Mesodermal cell (in vitro differentiated cells): Measurements from ENCODE around the gene SLX9.

Source experiments
- H3K27ac ChIP-seq: 2 replicates; pipeline ENCODE4 v1.7.0; 2013; ENCODE audit warnings: mild to moderate bottlenecking, low read depth, low read length, moderate library complexity; ENCODE audit not compliant: severe bottlenecking
- H3K36me3 ChIP-seq: 2 replicates; pipeline ENCODE4 v1.7.1; 2013; ENCODE audit warnings: mild to moderate bottlenecking, low read length, moderate library complexity; ENCODE audit not compliant: control insufficient read depth, insufficient read depth
- H3K4me1 ChIP-seq: one replicate; pipeline ENCODE4 v1.7.1; 2013; ENCODE audit warnings: mild to moderate bottlenecking, low read length; ENCODE audit not compliant: insufficient read depth, control insufficient read depth, poor library complexity, severe bottlenecking
- H3K4me3 ChIP-seq: 2 replicates; pipeline ENCODE4 v1.7.0; 2013; ENCODE audit warnings: low read length, control low read depth, mild to moderate bottlenecking; ENCODE audit not compliant: insufficient read depth, poor library complexity, severe bottlenecking; ENCODE audit errors: extremely low read depth
- H3K9me3 ChIP-seq: 2 replicates; pipeline ENCODE4 v1.7.1; 2013; ENCODE audit warnings: mild to moderate bottlenecking, low read length, moderate library complexity; ENCODE audit not compliant: control insufficient read depth
- WGBS, 2 experiments: methylation state at CpG; one replicate each; pipeline ENCODE4 v1.1.5; 2013; ENCODE audit warnings: missing lambda C conversion rate in 2 of 2; ENCODE audit not compliant: insufficient coverage in 2 of 2; 5-methylcytosine and 5-hydroxymethylcytosine counted together

Gene SLX9

DNA sequence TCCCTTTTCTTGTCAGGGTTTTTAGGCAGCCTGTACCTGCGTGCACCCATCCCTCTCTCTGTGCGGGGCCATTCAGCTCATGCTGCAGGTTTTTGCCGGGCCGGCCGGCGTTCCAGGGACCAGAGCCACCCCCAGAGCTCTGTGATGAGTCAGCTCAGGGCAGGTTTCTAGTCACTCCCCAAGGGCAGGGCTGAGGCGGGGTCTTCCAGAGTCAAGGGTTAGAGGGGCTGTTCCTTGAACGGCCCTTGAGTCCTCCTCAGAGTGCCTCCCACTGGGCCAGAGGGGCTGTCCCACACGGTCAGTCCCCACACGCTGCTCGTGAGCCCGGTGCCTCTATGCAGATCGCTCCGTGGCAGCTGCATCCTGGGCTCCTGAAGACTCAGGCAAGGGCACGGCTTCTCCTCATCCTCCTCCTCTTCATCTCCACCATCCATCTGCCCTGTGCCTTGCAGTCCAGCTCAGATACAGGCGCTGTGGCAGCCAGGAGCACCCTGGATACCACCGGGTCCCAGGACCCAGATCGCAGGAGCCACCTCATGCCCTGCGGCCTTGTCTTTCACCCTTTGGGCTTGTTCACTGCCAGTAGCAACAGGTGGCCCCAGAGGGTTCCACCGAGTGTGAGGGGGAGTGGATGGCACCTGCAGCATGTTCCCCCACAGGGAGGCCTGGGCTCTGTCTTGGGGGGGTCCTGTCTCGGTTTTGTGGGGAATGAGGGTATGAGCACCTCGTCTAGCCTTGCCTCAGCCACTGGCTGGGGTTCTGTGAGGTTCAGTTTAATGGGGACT lies 17.4 kb downstream of the SLX9 start:
- H3K36me3 ChIP-seq = peaks cover 63% of the 10 kb centered on the region
- no peak overlapping the region for H3K27ac ChIP-seq
- no peak overlapping the region for H3K4me3 ChIP-seq
- H3K9me3 ChIP-seq = no peaks in the 10 kb centered on the region
- peaks cover 25% of the 10 kb centered on the region for H3K4me1 ChIP-seq
- 88 to 91% methylated on average over 18 to 22 of the region's 22 CpGs for WGBS, 2 experiments

DNA sequence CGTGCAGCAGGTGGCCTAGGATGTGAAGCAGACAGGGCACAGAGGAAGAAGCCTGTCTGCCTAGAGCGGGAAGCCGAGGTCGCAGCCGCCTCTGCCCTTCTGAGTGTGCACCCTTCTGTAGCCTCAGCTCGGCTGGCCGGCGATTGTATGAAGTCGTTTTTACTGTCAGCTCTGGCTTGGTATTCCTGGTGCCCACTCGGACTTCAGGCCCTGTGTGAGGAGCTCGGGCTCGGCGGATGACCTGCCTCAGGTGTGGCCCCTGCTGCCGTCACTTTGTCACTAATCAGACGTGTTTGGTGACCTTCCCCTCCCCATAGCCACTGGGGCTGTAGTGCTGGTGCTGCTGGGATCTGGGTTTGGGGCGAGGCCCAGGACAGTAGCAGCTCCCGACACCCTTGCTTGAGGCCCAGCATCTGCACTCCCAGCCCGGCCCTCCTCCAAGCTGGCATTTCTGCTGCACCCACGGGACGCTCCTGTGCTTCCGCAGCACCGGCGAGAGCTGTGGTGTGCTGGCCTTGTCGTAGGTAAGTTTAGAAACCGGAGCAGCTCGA lies 18.1 kb downstream of the SLX9 start:
- no peaks in the 10 kb centered on the region for H3K9me3 ChIP-seq
- peak overlapping the region; percentile 95 for H3K27ac ChIP-seq
- no peak overlapping the region for H3K4me3 ChIP-seq
- H3K36me3 ChIP-seq = peaks cover 63% of the 10 kb centered on the region
- H3K4me1 ChIP-seq = peaks cover 31% of the 10 kb centered on the region
- 94 to 95% methylated on average over 24 of the region's 26 CpGs for WGBS, 2 experiments

DNA sequence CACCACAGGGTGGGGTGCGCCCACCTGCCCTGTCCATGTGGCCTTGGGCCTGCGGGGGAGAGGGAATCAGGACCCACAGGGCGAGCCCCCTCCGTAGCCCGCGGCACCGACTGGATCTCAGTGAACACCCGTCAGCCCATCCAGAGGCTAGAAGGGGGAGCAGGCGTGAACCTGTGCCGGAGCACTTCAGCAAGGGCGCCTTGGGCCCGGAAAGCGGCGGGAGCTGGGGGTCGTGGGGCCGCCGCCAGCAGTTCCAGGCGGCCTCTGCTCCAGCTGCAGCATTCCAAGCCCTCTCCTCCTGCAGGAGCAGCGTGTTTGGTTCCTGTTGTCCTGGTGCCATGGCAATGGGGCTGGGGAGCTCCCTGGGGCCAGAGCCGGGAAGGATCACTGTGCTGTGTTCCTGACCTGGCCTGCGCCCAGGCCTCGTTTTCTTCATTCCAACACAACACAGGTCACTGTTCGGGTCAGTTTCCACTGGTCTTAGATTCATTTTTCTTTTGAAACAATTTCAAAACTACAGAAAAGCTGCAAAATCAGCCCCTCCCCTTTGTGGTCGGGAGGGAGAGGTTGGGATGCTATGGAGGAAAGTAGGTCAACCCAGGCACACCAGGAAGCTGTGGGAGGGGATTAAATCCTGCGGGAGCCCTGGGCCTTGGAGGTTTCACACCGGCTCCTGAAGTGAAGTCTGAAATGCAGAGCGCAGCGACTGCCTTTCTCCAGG lies 18.8 kb downstream of the SLX9 start:
- peaks cover 31% of the 10 kb centered on the region for H3K4me1 ChIP-seq
- H3K36me3 ChIP-seq = peaks cover 70% of the 10 kb centered on the region
- no peak overlapping the region for H3K4me3 ChIP-seq
- H3K9me3 ChIP-seq = no peaks in the 10 kb centered on the region
- peak overlapping the region; percentile 95 for H3K27ac ChIP-seq
- 86 to 88% methylated on average over 23 to 26 of the region's 28 CpGs for WGBS, 2 experiments

DNA sequence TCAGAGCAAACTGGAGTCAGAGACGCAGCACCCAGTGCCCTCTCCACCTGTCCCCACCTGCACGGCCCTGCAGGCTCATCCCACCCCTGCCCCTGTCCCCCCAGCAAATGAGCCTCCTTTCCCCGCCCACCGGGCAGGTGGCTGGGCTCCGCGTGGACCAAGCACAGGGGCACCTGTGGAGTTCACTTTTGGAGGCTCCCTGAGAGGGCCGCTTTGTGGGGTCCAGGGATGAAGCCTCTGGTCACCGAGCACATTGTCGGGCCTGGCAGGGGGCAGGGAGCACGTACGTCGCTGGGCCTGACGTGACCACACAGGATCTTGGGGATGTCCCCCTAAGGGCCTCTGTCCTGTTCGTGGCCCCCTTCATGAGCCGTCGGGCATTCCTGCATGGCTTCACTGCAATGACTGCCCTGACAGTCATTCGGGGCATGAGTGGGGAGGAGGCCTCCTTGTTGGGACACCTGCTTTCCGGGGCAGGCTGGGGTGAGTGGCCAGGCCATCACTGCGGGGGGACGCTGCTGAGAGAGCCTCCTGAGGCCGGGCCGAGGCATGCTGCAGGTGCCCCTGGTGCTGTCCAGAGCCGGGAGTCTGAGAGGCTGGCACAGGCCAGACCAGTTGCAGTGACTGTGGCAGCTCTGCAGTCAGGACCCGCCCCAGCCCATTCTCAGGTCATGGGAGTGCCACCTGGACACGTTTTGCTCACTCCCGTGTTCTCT lies 19.7 kb downstream of the SLX9 start:
- Histone ChIP-seq H3K4me1 (peaks cover 31% of the 10 kb centered on the region), H3K4me3 (no peak overlapping the region), H3K9me3 (no peaks in the 10 kb centered on the region), H3K36me3 (peaks cover 71% of the 10 kb centered on the region), H3K27ac (peak overlapping the region; percentile 95)
- 94 to 96% methylated on average over 19 to 26 of the region's 26 CpGs for WGBS, 2 experiments

DNA sequence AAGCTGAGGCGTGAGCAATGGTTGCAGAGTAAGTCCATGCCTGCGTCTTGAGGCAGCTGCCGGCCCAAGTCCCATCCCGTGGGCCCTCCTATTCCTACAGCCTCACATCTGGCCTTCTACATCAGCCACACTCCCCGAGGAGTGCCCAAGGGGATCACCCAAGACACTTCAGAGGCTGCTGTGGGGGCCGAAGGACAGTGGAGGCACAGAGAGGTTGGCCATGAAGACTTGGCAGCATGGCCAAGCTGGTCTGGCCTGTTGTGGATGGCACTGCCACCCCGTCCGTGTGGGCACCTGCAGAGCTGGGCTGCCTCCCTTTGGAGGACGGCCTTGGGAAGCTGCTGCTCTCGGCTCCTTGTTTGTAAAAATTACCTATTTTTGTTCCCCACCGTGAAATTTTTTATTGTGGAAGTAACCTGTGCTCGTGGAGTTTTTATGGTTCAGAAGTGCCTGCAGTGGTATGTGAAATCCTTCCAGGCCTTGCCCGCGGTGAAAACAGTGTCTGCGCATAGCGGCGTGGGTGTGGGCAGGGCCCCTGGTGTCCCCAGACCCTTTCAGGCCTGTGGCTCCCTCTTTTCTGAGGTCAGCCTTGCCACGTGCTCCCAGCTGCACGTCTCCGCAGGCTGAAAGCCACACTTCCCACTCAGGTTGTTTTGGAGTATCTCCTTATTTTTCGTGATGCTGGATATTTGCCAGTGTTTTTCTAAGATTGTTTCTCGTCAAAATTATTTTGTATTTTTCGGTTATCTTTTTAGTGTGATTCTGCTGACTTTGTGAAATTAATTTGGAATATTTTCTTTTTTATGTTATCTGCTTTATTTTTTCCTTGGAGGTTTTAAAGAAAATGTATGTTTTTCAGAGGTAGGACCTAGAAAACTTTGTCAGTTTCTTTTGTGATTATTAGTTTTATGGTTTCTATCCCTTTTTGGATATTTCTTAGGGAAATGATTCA lies 20.6 kb downstream of the SLX9 start:
- WGBS, 2 experiments = 94 to 95% methylated on average over 17 to 21 of the region's 23 CpGs
- no peaks in the 10 kb centered on the region for H3K9me3 ChIP-seq
- H3K4me1 ChIP-seq = peaks cover 31% of the 10 kb centered on the region
- H3K27ac ChIP-seq = no peak overlapping the region
- H3K4me3 ChIP-seq = no peak overlapping the region
- H3K36me3 ChIP-seq = peaks cover 78% of the 10 kb centered on the region

DNA sequence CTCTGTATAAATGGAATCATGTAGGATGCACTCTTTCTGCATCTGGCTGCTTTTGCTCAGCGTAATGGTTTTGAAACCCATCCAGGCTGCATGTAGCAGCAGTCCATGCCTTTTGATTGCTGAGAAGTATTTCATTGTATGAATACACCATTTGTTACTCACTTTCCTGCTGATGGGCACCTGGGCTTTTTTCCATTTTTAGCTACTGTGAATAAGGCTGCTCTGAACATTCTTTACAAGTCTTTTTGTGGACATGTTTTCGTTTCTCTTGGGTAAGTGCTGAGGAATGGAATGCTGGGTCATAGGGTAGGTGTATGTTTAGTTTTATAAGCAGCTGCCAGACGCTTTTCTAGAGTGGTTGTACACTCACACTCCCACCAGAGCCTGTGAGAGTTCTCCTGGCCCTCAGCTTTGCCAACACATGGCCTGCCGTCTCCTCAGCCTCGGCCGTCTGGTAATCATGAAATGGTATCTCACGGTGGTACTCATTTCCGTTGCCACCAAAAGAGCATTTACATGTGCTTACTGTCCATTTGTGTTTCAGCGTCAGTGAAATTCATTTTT lies 22.7 kb downstream of the SLX9 start:
- WGBS, 2 experiments = 92 to 100% methylated on average over 6 to 8 of the region's 9 CpGs
- Histone ChIP-seq H3K9me3 (no peaks in the 10 kb centered on the region), H3K27ac (peak overlapping the region; percentile 69), H3K36me3 (peaks cover 84% of the 10 kb centered on the region), H3K4me1 (peaks cover 35% of the 10 kb centered on the region), H3K4me3 (no peak overlapping the region)

DNA sequence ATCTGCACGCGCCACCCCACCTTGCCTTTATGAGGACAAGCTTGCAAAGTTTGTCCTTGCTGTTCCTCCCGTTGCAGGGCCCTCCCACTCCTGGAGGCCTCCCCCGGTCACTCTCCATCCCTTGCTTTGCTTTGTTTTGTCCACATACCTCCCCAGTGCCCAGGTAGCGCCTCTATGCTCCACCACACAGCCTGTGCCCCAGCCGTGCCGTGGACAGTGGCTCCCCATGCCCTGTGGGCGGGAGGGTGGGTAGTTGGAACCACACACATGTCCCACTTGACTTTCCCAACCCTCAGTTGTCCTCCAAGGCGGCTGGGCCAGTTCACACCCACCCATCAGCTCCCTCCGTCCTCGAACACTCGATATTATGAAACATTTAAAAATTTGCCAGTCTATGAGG lies 24.6 kb downstream of the SLX9 start:
- Histone ChIP-seq H3K9me3 (no peaks in the 10 kb centered on the region), H3K36me3 (peaks cover 84% of the 10 kb centered on the region), H3K4me3 (no peak overlapping the region), H3K27ac (no peak overlapping the region), H3K4me1 (peaks cover 34% of the 10 kb centered on the region)
- 96 to 99% methylated on average over 8 to 12 of the region's 12 CpGs for WGBS, 2 experiments

DNA sequence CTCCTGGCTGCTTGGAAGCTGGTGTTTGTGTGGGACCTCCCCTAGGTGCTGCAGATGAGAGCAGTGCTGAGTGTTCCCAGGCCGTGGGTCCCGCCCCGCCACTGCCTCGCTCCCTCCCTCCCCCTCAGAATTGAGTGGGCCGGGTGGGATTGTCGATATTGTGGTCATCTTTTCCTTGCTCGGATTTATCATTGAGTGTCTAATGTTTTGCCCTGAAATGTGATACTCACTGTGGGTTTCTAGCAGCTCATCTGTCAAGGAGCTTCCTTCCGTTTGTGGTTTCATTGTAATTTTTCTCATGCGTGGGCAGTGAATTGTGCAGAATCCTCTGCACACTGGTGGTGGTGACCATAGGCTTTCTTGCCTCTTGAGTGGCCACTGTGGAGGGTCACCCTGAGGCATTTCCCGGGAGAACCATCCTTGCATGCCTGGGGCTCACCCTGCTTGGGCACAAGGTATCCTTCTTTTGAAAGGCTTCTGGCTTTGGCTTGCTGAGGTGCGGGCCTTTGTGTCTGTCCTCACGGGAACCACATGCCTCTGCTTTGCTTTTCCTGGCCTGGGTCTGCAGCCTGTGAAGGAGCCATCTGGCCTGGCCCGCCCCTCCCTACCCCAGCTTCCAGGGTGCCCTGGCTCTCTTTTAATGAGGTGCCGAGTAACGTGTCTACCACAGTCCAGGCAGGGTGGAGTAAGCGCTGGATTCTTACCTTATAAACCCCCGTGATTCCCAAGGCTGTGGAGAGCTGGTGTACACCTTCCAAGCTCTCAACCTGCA lies 25.6 kb downstream of the SLX9 start:
- H3K4me1 ChIP-seq = peaks cover 41% of the 10 kb centered on the region
- H3K27ac ChIP-seq = no peak overlapping the region
- WGBS, 2 experiments = 91 to 93% methylated on average over 10 to 13 of the region's 17 CpGs
- peaks cover 76% of the 10 kb centered on the region for H3K36me3 ChIP-seq
- no peak overlapping the region for H3K4me3 ChIP-seq
- H3K9me3 ChIP-seq = no peaks in the 10 kb centered on the region
